Endothelial cell of umbilical vein (primary cell): ENCODE data around the gene NEK7.

Experiments
- EZH2 ChIP-seq: IDR thresholded peaks from 2 replicates; pipeline ENCODE4 v1.6.1; 2012; ENCODE audit warnings: borderline replicate concordance, low read depth, mild to moderate bottlenecking, moderate library complexity, low read length, inconsistent platforms; ENCODE audit not compliant: severe bottlenecking
- GATA2 ChIP-seq: IDR thresholded peaks from 2 replicates; pipeline ENCODE4 v1.7.0; 2011; ENCODE audit warnings: low read depth, mild to moderate bottlenecking, moderate library complexity, mixed read lengths, low read length; ENCODE audit not compliant: insufficient read length, insufficient read depth
- JUN ChIP-seq: IDR thresholded peaks from 2 replicates; pipeline ENCODE4 v1.6.1; 2011; ENCODE audit warnings: borderline replicate concordance, low read depth; ENCODE audit not compliant: insufficient read length, insufficient read depth
- POLR2A ChIP-seq: IDR thresholded peaks from 2 replicates; pipeline ENCODE4 v1.6.1; 2012; ENCODE audit warnings: low read depth, mild to moderate bottlenecking, control low read depth, low read length
- POLR2AphosphoS5 ChIP-seq: IDR thresholded peaks from 2 replicates; pipeline ENCODE4 v1.6.1; 2012; ENCODE audit warnings: low read depth, mild to moderate bottlenecking, control low read depth, low read length, moderate library complexity; ENCODE audit not compliant: insufficient read depth
- TF ChIP-seq, protein P1 (sequence below), 2 donors: IDR thresholded peaks; 1 replicate in 1 of 2; 2 replicates in 1 of 2; pipeline ENCODE4 v1.5.1; 2011; ENCODE audit warnings: low read length in 2 of 2, mild to moderate bottlenecking in 2 of 2, moderate library complexity in 2 of 2, control low read depth in 1 of 2, inconsistent platforms in 1 of 2, low read depth in 1 of 2; ENCODE audit not compliant: insufficient read depth in 1 of 2; ENCODE audit errors: extremely low read depth in 1 of 2
- TF ChIP-seq, protein P2 (sequence below): IDR thresholded peaks from 2 replicates; pipeline ENCODE4 v1.6.1; 2011; ENCODE audit not compliant: insufficient read depth, insufficient read length

DNA sequence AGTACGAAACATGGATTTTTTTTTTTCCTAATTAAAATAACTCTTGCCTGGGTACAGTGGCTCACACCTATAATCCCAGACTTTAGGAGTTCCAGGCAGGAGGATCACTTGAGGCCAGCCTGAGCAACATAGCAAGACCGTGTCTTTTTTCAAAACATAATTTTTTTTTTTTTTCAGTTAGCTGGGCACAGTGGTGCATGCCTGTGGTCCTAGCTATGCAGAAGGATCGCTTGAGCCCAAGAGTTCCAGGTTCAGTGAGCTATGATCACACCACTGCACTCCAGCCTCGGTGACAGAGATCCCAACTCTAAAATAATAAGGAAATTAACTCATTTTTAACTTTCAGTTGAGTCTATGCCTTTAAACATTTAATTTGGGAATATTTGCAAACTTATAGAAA lies 170.1 kb downstream of the NEK7 start:
- no peak for TF ChIP-seq POLR2A
- TF ChIP-seq, protein P1, sequence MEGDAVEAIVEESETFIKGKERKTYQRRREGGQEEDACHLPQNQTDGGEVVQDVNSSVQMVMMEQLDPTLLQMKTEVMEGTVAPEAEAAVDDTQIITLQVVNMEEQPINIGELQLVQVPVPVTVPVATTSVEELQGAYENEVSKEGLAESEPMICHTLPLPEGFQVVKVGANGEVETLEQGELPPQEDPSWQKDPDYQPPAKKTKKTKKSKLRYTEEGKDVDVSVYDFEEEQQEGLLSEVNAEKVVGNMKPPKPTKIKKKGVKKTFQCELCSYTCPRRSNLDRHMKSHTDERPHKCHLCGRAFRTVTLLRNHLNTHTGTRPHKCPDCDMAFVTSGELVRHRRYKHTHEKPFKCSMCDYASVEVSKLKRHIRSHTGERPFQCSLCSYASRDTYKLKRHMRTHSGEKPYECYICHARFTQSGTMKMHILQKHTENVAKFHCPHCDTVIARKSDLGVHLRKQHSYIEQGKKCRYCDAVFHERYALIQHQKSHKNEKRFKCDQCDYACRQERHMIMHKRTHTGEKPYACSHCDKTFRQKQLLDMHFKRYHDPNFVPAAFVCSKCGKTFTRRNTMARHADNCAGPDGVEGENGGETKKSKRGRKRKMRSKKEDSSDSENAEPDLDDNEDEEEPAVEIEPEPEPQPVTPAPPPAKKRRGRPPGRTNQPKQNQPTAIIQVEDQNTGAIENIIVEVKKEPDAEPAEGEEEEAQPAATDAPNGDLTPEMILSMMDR (IDR thresholded peaks at IDR 0.05; ENCODE audit: extremely low read depth in 1 of 2, insufficient read depth in 1 of 2, low read depth in 1 of 2, low read length in 2 of 2), result no peak
- no peak for TF ChIP-seq EZH2
- TF ChIP-seq POLR2AphosphoS5, result no peak
- no peak for TF ChIP-seq GATA2
- TF ChIP-seq JUN, result no peak
- TF ChIP-seq, protein P2, sequence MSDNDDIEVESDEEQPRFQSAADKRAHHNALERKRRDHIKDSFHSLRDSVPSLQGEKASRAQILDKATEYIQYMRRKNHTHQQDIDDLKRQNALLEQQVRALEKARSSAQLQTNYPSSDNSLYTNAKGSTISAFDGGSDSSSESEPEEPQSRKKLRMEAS, result no peak
